HepG2 (cell line): ENCODE results near the gene ZNF444. TPM values are rescaled to one million over a fixed set of nuclear protein-coding genes. Genes with fewer than 3 reads are reported as not detected.

Experiments used
- CCAR2 ChIP-seq: fragments of 200-400 bp; formaldehyde crosslinking; optimal IDR thresholded peaks from 2 replicates; pipeline ENCODE3; 2018; ENCODE audit warnings: low read depth, mild to moderate bottlenecking, low read length, moderate library complexity
- CSRNP1 ChIP-seq: sonication (generic); formaldehyde crosslinking; IDR thresholded peaks from 2 replicates; pipeline ENCODE4 v1.8.1; 2023; ENCODE audit warnings: mild to moderate bottlenecking, missing genetic modification reagents
- HOXD1 ChIP-seq: sonication (generic); formaldehyde crosslinking; IDR thresholded peaks from 2 replicates; pipeline ENCODE4 v1.5.0; 2020; ENCODE audit warnings: missing genetic modification reagents
- JUND ChIP-seq: sonication (generic); formaldehyde crosslinking; IDR thresholded peaks from 2 replicates; pipeline ENCODE4 v1.8.0; 2022; ENCODE audit warnings: mild to moderate bottlenecking, missing genetic modification reagents
- PAWR ChIP-seq: sonication (generic); formaldehyde crosslinking; IDR thresholded peaks from 2 replicates; pipeline ENCODE4 v1.4.0; 2020; ENCODE audit warnings: missing genetic modification reagents, mild to moderate bottlenecking, borderline replicate concordance
- SALL2 ChIP-seq: sonication (generic); formaldehyde crosslinking; IDR thresholded peaks from 2 replicates; pipeline ENCODE4 v1.8.1; 2023; ENCODE audit warnings: mild to moderate bottlenecking, missing genetic modification reagents, inconsistent platforms
- SATB2 ChIP-seq: sonication (generic); formaldehyde crosslinking; IDR thresholded peaks from 2 replicates; pipeline ENCODE4 v1.5.0; 2020; ENCODE audit warnings: missing genetic modification reagents
- U2AF2 ChIP-seq: fragments of 200-400 bp; formaldehyde crosslinking; IDR thresholded peaks from 2 replicates; pipeline ENCODE4 v1.6.1; 2017; ENCODE audit warnings: low read depth, mild to moderate bottlenecking, low read length
- ZNF136 ChIP-seq: sonication (generic); formaldehyde crosslinking; IDR thresholded peaks from 2 replicates; pipeline ENCODE4 v1.8.1; 2022; ENCODE audit warnings: low read depth, mild to moderate bottlenecking, moderate library complexity, missing genetic modification reagents
- ZNF333 ChIP-seq: sonication (generic); formaldehyde crosslinking; IDR thresholded peaks from 2 replicates; pipeline ENCODE4 v1.4.0; 2020; ENCODE audit warnings: mild to moderate bottlenecking, missing genetic modification reagents, borderline replicate concordance
- polyA plus RNA-seq, 8 experiments: library from polyadenylated mRNA; depleted of rRNA in 3 of 8; stranded (reverse) in 7 of 8; unstranded in 1 of 8; fragments of >200 nt; fragmentation: Illumina TruSeq in 4 of 8; extraction: Trizol in 4 of 8; gene quantifications; 2 replicates each; pipeline versions ENCODE4 v1.2.1 to v1.2.3, GENCODE V29; 2011 to 2016; ENCODE audit warnings: low read depth in 4 of 8, missing spikeins in 1 of 8, mixed read lengths in 1 of 8; ENCODE audit not compliant: insufficient read depth in 1 of 8
- total RNA-seq, 5 experiments: library from RNA; depleted of rRNA; stranded (reverse); fragments of >200 nt; fragmentation: Illumina TruSeq; extraction: Trizol; gene quantifications; 2 replicates each; pipeline ENCODE4 v1.2.3, GENCODE V29; 2016; ENCODE audit warnings: low read depth in 1 of 5
- TF ChIP-seq, protein P1 (sequence below), 2 experiments: sonication (generic) in 1 of 2; formaldehyde crosslinking in 1 of 2; IDR thresholded peaks; 2 replicates each; pipeline versions ENCODE4 v1.4.0 to v1.6.1; 2018 to 2020; ENCODE audit warnings: missing genetic modification reagents in 2 of 2, borderline replicate concordance in 1 of 2, low read depth in 1 of 2, mild to moderate bottlenecking in 1 of 2, missing biosample characterization in 1 of 2
- TF ChIP-seq, protein P2 (sequence below): IDR thresholded peaks from 2 replicates; pipeline ENCODE4 v1.6.1; 2016; ENCODE audit warnings: missing compliant biosample characterization, missing genetic modification reagents, borderline replicate concordance
- TF ChIP-seq, protein P3 (sequence below): sonication (generic); formaldehyde crosslinking; IDR thresholded peaks from 2 replicates; pipeline ENCODE4 v1.4.0; 2020; ENCODE audit warnings: missing genetic modification reagents, borderline replicate concordance
- TF ChIP-seq, protein P4 (sequence below): sonication (generic); formaldehyde crosslinking; IDR thresholded peaks from 2 replicates; pipeline ENCODE4 v1.4.0; 2020; ENCODE audit warnings: mild to moderate bottlenecking, missing genetic modification reagents

The ZNF444 gene
- total and polyA plus RNA-seq, 2 of the 13 experiments (the other 11 are each of a cell fraction or from before 2014, with no cell fraction given): 27.4 to 30.3 TPM

DNA sequence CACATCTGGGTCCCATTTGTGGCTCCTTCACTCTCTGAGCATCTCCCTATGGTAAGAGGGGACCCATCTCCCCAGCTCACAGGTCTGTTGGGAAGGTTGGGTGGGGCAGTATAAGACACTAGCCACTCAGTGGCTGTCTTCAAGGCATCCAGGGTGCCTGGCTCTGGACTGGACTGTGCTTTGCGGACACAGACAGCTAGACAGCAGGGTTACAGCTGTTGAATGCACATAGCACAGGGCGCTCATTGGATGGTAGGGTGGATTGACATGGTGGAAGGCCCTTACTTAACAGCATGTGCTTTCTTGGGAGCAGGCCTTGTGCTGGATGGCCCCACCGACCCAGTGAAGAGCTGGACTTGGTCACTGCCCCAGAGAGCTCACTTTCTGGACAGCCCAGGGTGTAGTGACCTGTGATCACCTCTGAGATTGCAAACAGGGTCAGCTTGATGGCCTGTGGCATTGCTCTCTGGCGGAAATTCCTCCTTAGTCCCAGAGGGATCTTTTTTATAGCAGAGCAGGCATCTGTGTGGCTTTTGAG lies 1.9 kb downstream of the ZNF444 start (continued):
- TF ChIP-seq SALL2 (CRISPR knock-in tag) (0 out of 2 replicates have a peak, but pooled peaks have one; percentile 30), CSRNP1 (CRISPR knock-in tag) (no peak), U2AF2 (no peak), SATB2 (CRISPR knock-in tag) (no peak), JUND (CRISPR knock-in tag) (no peak), CCAR2 (no peak), PAWR (CRISPR knock-in tag) (no peak), HOXD1 (CRISPR knock-in tag) (no peak), ZNF333 (no peak), ZNF136 (CRISPR knock-in tag) (no peak)
- TF ChIP-seq, protein P1, sequence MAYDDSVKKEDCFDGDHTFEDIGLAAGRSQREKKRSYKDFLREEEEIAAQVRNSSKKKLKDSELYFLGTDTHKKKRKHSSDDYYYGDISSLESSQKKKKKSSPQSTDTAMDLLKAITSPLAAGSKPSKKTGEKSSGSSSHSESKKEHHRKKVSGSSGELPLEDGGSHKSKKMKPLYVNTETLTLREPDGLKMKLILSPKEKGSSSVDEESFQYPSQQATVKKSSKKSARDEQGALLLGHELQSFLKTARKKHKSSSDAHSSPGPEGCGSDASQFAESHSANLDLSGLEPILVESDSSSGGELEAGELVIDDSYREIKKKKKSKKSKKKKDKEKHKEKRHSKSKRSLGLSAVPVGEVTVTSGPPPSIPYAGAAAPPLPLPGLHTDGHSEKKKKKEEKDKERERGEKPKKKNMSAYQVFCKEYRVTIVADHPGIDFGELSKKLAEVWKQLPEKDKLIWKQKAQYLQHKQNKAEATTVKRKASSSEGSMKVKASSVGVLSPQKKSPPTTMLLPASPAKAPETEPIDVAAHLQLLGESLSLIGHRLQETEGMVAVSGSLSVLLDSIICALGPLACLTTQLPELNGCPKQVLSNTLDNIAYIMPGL (CRISPR knock-in tag; IDR thresholded peaks at IDR 0.05; ENCODE audit: borderline replicate concordance in 1 of 2, low read depth in 1 of 2): 0 out of 4 replicates have a peak, but pooled peaks of 1 of the 2 experiments have one; percentile 37
- TF ChIP-seq, protein P2, sequence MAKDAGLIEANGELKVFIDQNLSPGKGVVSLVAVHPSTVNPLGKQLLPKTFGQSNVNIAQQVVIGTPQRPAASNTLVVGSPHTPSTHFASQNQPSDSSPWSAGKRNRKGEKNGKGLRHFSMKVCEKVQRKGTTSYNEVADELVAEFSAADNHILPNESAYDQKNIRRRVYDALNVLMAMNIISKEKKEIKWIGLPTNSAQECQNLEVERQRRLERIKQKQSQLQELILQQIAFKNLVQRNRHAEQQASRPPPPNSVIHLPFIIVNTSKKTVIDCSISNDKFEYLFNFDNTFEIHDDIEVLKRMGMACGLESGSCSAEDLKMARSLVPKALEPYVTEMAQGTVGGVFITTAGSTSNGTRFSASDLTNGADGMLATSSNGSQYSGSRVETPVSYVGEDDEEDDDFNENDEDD (CRISPR knock-in tag): no peak
- TF ChIP-seq, protein P3, sequence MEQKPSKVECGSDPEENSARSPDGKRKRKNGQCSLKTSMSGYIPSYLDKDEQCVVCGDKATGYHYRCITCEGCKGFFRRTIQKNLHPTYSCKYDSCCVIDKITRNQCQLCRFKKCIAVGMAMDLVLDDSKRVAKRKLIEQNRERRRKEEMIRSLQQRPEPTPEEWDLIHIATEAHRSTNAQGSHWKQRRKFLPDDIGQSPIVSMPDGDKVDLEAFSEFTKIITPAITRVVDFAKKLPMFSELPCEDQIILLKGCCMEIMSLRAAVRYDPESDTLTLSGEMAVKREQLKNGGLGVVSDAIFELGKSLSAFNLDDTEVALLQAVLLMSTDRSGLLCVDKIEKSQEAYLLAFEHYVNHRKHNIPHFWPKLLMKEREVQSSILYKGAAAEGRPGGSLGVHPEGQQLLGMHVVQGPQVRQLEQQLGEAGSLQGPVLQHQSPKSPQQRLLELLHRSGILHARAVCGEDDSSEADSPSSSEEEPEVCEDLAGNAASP (CRISPR knock-in tag): peak; percentile 43; the same call in 1 of the 2 replicates
- TF ChIP-seq, protein P4, sequence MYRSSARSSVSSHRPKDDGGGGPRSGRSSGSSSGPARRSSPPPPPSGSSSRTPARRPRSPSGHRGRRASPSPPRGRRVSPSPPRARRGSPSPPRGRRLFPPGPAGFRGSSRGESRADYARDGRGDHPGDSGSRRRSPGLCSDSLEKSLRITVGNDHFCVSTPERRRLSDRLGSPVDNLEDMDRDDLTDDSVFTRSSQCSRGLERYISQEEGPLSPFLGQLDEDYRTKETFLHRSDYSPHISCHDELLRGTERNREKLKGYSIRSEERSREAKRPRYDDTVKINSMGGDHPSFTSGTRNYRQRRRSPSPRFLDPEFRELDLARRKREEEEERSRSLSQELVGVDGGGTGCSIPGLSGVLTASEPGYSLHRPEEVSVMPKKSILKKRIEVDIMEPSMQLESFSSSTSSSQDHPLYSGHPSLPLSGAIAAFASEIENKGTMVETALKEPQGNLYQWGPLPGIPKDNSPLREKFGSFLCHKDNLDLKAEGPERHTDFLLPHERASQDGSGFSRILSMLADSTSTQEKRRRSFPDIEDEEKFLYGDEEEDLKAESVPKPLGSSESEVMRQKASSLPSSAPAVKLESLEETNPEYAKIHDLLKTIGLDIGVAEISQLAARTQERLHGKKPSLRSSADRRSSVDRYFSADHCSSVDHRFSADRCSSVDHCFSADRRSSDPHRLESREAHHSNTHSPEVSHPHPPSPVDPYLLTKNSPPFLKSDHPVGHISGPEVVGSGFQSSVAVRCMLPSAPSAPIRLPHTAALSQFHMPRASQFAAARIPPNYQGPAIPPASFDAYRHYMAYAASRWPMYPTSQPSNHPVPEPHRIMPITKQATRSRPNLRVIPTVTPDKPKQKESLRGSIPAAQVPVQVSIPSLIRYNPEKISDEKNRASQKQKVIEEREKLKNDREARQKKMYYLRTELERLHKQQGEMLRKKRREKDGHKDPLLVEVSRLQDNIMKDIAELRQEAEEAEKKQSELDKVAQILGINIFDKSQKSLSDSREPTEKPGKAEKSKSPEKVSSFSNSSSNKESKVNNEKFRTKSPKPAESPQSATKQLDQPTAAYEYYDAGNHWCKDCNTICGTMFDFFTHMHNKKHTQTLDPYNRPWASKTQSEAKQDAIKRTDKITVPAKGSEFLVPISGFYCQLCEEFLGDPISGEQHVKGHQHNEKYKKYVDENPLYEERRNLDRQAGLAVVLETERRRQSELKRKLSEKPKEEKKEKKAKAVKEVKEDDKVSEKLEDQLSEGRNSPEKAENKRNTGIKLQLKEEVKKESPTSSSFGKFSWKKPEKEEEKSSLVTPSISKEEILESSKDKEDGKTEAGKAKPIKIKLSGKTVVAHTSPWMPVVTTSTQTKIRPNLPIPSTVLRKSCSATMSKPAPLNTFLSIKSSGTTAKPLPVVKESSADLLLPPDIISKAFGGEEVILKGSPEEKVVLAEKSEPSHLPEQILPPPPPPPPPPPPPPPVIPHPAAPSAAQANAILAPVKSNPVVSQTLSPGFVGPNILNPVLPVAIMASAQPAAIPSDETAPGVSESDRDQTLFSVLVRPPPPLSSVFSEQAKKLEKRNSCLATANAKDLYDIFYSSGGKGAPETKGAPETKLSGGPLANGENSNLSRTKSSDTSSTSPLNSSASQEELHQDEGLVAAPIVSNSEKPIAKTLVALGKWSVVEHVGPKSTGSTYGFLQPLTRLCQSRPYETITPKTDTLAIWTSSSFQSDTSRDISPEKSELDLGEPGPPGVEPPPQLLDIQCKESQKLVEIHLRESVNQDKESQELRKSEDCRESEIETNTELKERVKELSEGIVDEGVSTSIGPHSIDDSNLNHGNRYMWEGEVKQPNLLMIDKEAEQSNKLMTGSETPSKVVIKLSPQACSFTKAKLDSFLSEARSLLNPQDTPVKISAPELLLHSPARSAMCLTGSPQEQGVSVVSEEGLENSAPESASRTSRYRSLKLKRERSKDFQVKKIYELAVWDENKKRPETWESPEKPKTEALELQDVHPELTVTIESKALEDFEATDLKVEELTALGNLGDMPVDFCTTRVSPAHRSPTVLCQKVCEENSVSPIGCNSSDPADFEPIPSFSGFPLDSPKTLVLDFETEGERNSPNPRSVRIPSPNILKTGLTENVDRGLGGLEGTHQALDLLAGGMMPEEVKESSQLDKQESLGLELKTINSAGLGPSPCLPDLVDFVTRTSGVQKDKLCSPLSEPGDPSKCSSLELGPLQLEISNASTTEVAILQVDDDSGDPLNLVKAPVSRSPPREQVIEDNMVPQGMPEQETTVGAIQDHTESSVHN (CRISPR knock-in tag): no peak
